ENCODE results near the gene PSG5. TPM values are rescaled to one million over a fixed set of nuclear protein-coding genes. Genes with fewer than 3 reads are reported as not detected.
"Not testable (repeated sequence)": the region's sequence is repeated elsewhere in the genome, so short reads cannot be mapped to it uniquely, and the experiment has no call there.

Gene PSG5
- total RNA-seq, 1 donor from 2014 or later = not detected

GRCh38 chr19:43188092-43188491, 1.8 kb upstream of the PSG5 start:
- peak in 1 of 2 donors; percentile 24 for DNase-seq (ENCODE audit: low read depth in 2 of 2)

- DNase-seq (ENCODE audit: low read depth in 2 of 2) = peak in 1 of 2 donors; percentile 49
These were observed 4.2 kb downstream of the PSG5 start for GRCh38 chr19:43181869-43182771.

- not testable (repeated sequence) for DNase-seq (ENCODE audit: low read depth in 2 of 2)
These were observed 6.7 kb downstream of the PSG5 start for GRCh38 chr19:43179569-43180147.

- not testable (repeated sequence) for DNase-seq (ENCODE audit: low read depth in 2 of 2)
These were observed 7.8 kb downstream of the PSG5 start for GRCh38 chr19:43178577-43178976.

GRCh38 chr19:43165906-43166305, 20.4 kb downstream of the PSG5 start:
- not testable (repeated sequence) for DNase-seq (ENCODE audit: low read depth in 2 of 2)

- DNase-seq (ENCODE audit: low read depth in 2 of 2) = not testable (repeated sequence)
These were observed 23.2 kb downstream of the PSG5 start for GRCh38 chr19:43163135-43163534.

- not testable (repeated sequence) for DNase-seq (ENCODE audit: low read depth in 2 of 2)
These were observed 24.1 kb downstream of the PSG5 start for GRCh38 chr19:43162261-43162660.

- no peak for DNase-seq (ENCODE audit: low read depth in 2 of 2)
These were observed 34.1 kb downstream of the PSG5 start for GRCh38 chr19:43152214-43152613.

- DNase-seq (ENCODE audit: low read depth in 2 of 2) = peak; percentile 56 to 93
These were observed 36.5 kb downstream of the PSG5 start for GRCh38 chr19:43149788-43150187.

- DNase-seq (ENCODE audit: low read depth in 2 of 2) = peak; percentile 48 to 91
These were observed 38.1 kb downstream of the PSG5 start for GRCh38 chr19:43148233-43148632.

- DNase-seq (ENCODE audit: low read depth in 2 of 2) = peak in 1 of 2 donors; percentile 7
These were observed 44.6 kb downstream of the PSG5 start for GRCh38 chr19:43141763-43142162.

- DNase-seq (ENCODE audit: low read depth in 2 of 2) = no peak
These were observed 53.6 kb downstream of the PSG5 start for GRCh38 chr19:43132696-43133095.

- not testable (repeated sequence) for DNase-seq (ENCODE audit: low read depth in 2 of 2)
These were observed 55.0 kb downstream of the PSG5 start for GRCh38 chr19:43131281-43131842.

- DNase-seq (ENCODE audit: low read depth in 2 of 2) = not testable (repeated sequence)
These were observed 57.1 kb downstream of the PSG5 start for GRCh38 chr19:43129197-43129596.

- peak in 1 of 2 donors; percentile 42 for DNase-seq (ENCODE audit: low read depth in 2 of 2)
These were observed 59.0 kb downstream of the PSG5 start for GRCh38 chr19:43127336-43127735.

GRCh38 chr19:43126720-43127119, 59.6 kb downstream of the PSG5 start:
- DNase-seq (ENCODE audit: low read depth in 2 of 2) = no peak

- no peak for DNase-seq (ENCODE audit: low read depth in 2 of 2)
These were observed 62.0 kb downstream of the PSG5 start for GRCh38 chr19:43124360-43124759.

- DNase-seq (ENCODE audit: low read depth in 2 of 2) = peak in 1 of 2 donors; percentile 36
These were observed 65.8 kb downstream of the PSG5 start for GRCh38 chr19:43120433-43121026.

- not testable (repeated sequence) for DNase-seq (ENCODE audit: low read depth in 2 of 2)
These were observed 66.8 kb downstream of the PSG5 start for GRCh38 chr19:43119526-43119925.

Data from lung microvascular endothelial cell (primary cell).